ENCODE measurements around the gene NTF4.

Gene NTF4

DNA sequence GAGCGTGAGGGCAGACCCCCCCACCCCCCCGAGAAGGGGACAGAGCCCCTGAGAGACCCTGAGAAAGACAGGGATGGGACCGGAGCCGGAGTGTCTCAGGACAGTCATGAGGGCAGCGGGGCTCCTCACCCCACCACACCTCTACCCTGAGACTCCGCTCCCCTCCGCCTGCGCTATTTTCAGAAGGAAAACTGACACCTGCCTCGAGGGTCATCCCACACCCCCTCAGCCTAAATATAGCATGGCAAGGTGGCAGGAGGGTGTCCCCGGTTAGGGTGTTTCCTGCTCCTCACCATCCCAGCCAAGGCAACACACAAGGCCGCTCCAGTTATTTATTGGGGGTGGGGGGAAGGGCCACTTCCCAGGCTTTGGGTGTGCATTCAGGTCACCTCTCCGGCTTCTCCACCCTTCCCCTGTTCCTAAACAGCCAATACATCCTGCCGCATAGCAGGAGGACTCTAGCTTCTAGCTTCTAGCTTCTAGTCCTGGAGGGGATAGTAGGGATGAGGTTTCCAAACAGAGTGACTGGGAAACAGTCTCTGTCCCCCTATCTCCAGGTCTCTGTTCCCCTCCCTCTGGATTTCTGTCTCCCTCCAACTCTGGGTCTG, 1.4 kb upstream of the NTF4 start:
- H3K27me3 ChIP-seq, result peaks cover 0 to 95% of the 10 kb centered on the region in 2 donors
- no peaks in the 10 kb centered on the region for H3K9me3 ChIP-seq
- TF ChIP-seq CTCF (IDR thresholded peaks at IDR 0.05), result no peak
- no peaks in the 10 kb centered on the region for H3K36me3 ChIP-seq
- DNase-seq, result no peak
- no peak overlapping the region for H3K27ac ChIP-seq
- H3K4me3 ChIP-seq, result no peak overlapping the region
- intact Hi-C loops (cut with DNase I; ENCODE audit: low total_unique reads), result no loop called here
- peaks cover 0 to 12% (median 8%) of the 10 kb centered on the region in 4 donors for H3K4me1 ChIP-seq

GRCh38 chr19:49064029-49064629, 489 bp downstream of the NTF4 start:
- Histone ChIP-seq H3K27me3 (peaks cover 0 to 83% of the 10 kb centered on the region in 2 donors), H3K4me3 (no peak overlapping the region), H3K4me1 (peaks cover 0 to 12% (median 8%) of the 10 kb centered on the region in 4 donors), H3K9me3 (no peaks in the 10 kb centered on the region), H3K27ac (no peak overlapping the region), H3K36me3 (no peaks in the 10 kb centered on the region)
- no peak for TF ChIP-seq CTCF (IDR thresholded peaks at IDR 0.05)
- intact Hi-C loops (cut with DNase I; ENCODE audit: low total_unique reads), result no loop called here
- no peak for DNase-seq

GRCh38 chr19:49061445-49061844, 3.2 kb downstream of the NTF4 start:
- DNase-seq, result no peak
- Histone ChIP-seq H3K27me3 (peaks cover 0 to 79% of the 10 kb centered on the region in 2 donors), H3K9me3 (no peaks in the 10 kb centered on the region), H3K36me3 (no peaks in the 10 kb centered on the region), H3K4me3 (no peak overlapping the region), H3K27ac (no peak overlapping the region), H3K4me1 (peaks cover 0 to 33% (median 24%) of the 10 kb centered on the region in 4 donors)
- intact Hi-C loops (cut with DNase I; ENCODE audit: low total_unique reads), result no loop called here
- no peak for TF ChIP-seq CTCF (IDR thresholded peaks at IDR 0.05)

DNA sequence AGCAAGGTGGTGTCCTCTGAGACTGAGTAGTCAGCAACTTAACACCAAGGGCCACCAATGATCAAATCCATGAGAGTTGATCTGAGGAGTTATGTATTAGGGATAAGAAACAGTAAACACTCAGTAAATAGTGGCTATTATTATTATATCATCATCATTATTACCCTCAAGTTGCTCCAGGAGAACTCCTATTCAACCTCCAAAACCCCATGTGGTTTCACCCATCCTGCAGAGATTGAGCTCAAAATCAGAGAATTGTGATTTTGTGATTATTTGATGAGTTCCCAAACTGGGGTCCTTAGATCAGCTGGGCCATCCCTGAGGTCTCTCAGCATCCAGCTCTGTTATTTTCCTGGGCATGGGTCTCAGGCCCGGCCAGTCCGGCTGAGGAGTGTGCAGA, 3.6 kb downstream of the NTF4 start:
- intact Hi-C loops (cut with DNase I; ENCODE audit: low total_unique reads), result no loop called here
- Histone ChIP-seq H3K27me3 (peaks cover 0 to 74% of the 10 kb centered on the region in 2 donors), H3K27ac (no peak overlapping the region), H3K4me1 (peaks cover 0 to 38% (median 26%) of the 10 kb centered on the region in 4 donors), H3K36me3 (no peaks in the 10 kb centered on the region), H3K4me3 (no peak overlapping the region), H3K9me3 (no peaks in the 10 kb centered on the region)
- no peak for DNase-seq
- no peak for TF ChIP-seq CTCF (IDR thresholded peaks at IDR 0.05)

GRCh38 chr19:49059053-49059452, 5.6 kb downstream of the NTF4 start:
- Histone ChIP-seq H3K4me3 (no peak overlapping the region), H3K27me3 (peaks cover 0 to 55% of the 10 kb centered on the region in 2 donors), H3K4me1 (peaks cover 0 to 28% (median 20%) of the 10 kb centered on the region in 4 donors), H3K27ac (no peak overlapping the region), H3K36me3 (no peaks in the 10 kb centered on the region), H3K9me3 (no peaks in the 10 kb centered on the region)
- no peak for TF ChIP-seq CTCF (IDR thresholded peaks at IDR 0.05)
- intact Hi-C loops (cut with DNase I; ENCODE audit: low total_unique reads), result no loop called here
- no peak for DNase-seq
